ENCODE measurements around the gene TSPAN31.

TSPAN31 gene

GRCh38 chr12:57724936-57725740 is 19.7 kb upstream of the TSPAN31 start:
- Mint-ChIP-seq H3K4me1 (peaks cover 11% of the 10 kb centered on the region), H3K36me3 (ENCODE audit: low read depth) (peaks cover 17% of the 10 kb centered on the region), H3K27me3 (ENCODE audit: low read depth, poor library complexity) (peaks cover 75% of the 10 kb centered on the region), H3K27ac (no peak overlapping the region), H3K9me3 (peaks cover 3% of the 10 kb centered on the region), H3K4me3 (no peak overlapping the region)
- no peak for DNase-seq
- no peak for TF ChIP-seq CTCF (IDR thresholded peaks at IDR 0.05)

- no peak for DNase-seq
- H3K27ac Mint-ChIP-seq: no peak overlapping the region
- no peak overlapping the region for H3K4me3 Mint-ChIP-seq
Measured at GRCh38 chr12:57725851-57726150, 19.0 kb upstream of the TSPAN31 start.

GRCh38 chr12:57726151-57726883 is 18.5 kb upstream of the TSPAN31 start:
- peaks cover 7% of the 10 kb centered on the region for H3K36me3 Mint-ChIP-seq (ENCODE audit: low read depth)
- H3K4me3 Mint-ChIP-seq: peak overlapping the region; percentile 83
- H3K27ac Mint-ChIP-seq: peak overlapping the region; percentile 55
- peak; percentile 63 for TF ChIP-seq CTCF (IDR thresholded peaks at IDR 0.05)
- H3K9me3 Mint-ChIP-seq: peaks cover 3% of the 10 kb centered on the region
- peaks cover 87% of the 10 kb centered on the region for H3K27me3 Mint-ChIP-seq (ENCODE audit: low read depth, poor library complexity)
- peak; percentile 75 for DNase-seq
- H3K4me1 Mint-ChIP-seq: peaks cover 11% of the 10 kb centered on the region

More at GRCh38 chr12:57725851-57726150, 19.0 kb upstream of the TSPAN31 start:
- no peak for TF ChIP-seq CTCF (IDR thresholded peaks at IDR 0.05)
- peaks cover 11% of the 10 kb centered on the region for H3K36me3 Mint-ChIP-seq (ENCODE audit: low read depth)
- peaks cover 3% of the 10 kb centered on the region for H3K9me3 Mint-ChIP-seq
- peaks cover 82% of the 10 kb centered on the region for H3K27me3 Mint-ChIP-seq (ENCODE audit: low read depth, poor library complexity)
- H3K4me1 Mint-ChIP-seq: peaks cover 11% of the 10 kb centered on the region

- DNase-seq: peak; percentile 79
- Mint-ChIP-seq H3K27ac (no peak overlapping the region), H3K36me3 (ENCODE audit: low read depth) (peaks cover under 1% of the 10 kb centered on the region), H3K4me3 (peak overlapping the region; percentile 39), H3K9me3 (peaks cover 3% of the 10 kb centered on the region), H3K4me1 (peaks cover 11% of the 10 kb centered on the region), H3K27me3 (ENCODE audit: low read depth, poor library complexity) (peaks cover 95% of the 10 kb centered on the region)
- TF ChIP-seq CTCF (IDR thresholded peaks at IDR 0.05): no peak
Measured at GRCh38 chr12:57726884-57727757, 17.7 kb upstream of the TSPAN31 start.

- Mint-ChIP-seq H3K4me1 (peaks cover 11% of the 10 kb centered on the region), H3K9me3 (peaks cover 3% of the 10 kb centered on the region), H3K27me3 (ENCODE audit: low read depth, poor library complexity) (peaks cover 100% of the 10 kb centered on the region), H3K27ac (no peak overlapping the region), H3K4me3 (peak overlapping the region; percentile 39), H3K36me3 (ENCODE audit: low read depth) (no peaks in the 10 kb centered on the region)
- TF ChIP-seq CTCF (IDR thresholded peaks at IDR 0.05): no peak
- DNase-seq: peak; percentile 71
Measured at GRCh38 chr12:57727758-57728395, 17.0 kb upstream of the TSPAN31 start.
